A549 (cell line): ENCODE measurements around the gene RAVER1. TPM values are rescaled to one million over a fixed set of nuclear protein-coding genes. Genes with fewer than 3 reads are reported as not detected.

ENCODE experiments used
- ATAC-seq, 2 experiments: fragments of 200-7000 bp in 1 of 2; fragments of >200 bp in 1 of 2; cut with Nextera tagmentation in 1 of 2; cut with Tn5 transposase in 1 of 2; 3 replicates each; pipeline versions ENCODE4 v1.8.0 to v1.9.1; 2018 to 2020; ENCODE audit warnings: mild to moderate bottlenecking in 1 of 2, moderate library complexity in 1 of 2
- CTCF ChIA-PET: fragments of 300-600 bp; sonication (Branson Sonifier 250); formaldehyde crosslinking; extraction: SDS; loops from one replicate; lab custom pipeline; 2021; ENCODE audit warnings: antibody characterized with exemption, inconsistent platforms; lab: Yijun Ruan, JAX
- POLR2A ChIA-PET: fragments of 350-600 bp; formaldehyde crosslinking; extraction: SDS; loops from one replicate; lab custom pipeline; 2021; ENCODE audit warnings: antibody characterized with exemption, inconsistent platforms; lab: Yijun Ruan, JAX
- DNase-seq, 2 experiments: peaks; one replicate each; pipeline versions ENCODE4 v3.0.0 to v3.0.0-alpha.2; 2011 to 2016; ENCODE audit warnings: low read depth in 1 of 2, low spot score in 1 of 2
- FAIRE-seq: peaks from 2 replicates; lab custom pipeline; 2011; peaks lifted over from hg19 to GRCh38; lab: Jason Lieb, UNC
- H3K27ac ChIP-seq, 2 experiments: fragments of >200 bp; sonication (Bioruptor Twin); formaldehyde crosslinking; 3 replicates each; pipeline ENCODE4 v1.5.1; 2016 to 2017
- H3K4me1 ChIP-seq: fragments of >200 bp; sonication (Bioruptor Twin); formaldehyde crosslinking; 3 replicates; pipeline ENCODE4 v1.6.1; 2016
- H3K4me2 ChIP-seq: fragments of >200 bp; sonication (Bioruptor Twin); formaldehyde crosslinking; 3 replicates; pipeline ENCODE4 v1.6.1; 2016
- H3K4me3 ChIP-seq: fragments of >200 bp; sonication (Bioruptor Twin); formaldehyde crosslinking; 3 replicates; pipeline ENCODE4 v1.5.1; 2016
- H3K9me3 ChIP-seq: fragments of >200 bp; sonication (Bioruptor Twin); formaldehyde crosslinking; 3 replicates; pipeline ENCODE4 v1.6.1; 2016
- ATOH8 ChIP-seq: fragments of 250-450 bp; sonication (Bioruptor Pico); IDR thresholded peaks from 2 replicates; pipeline ENCODE4 v1.5.0; 2020; ENCODE audit warnings: low read depth, mild to moderate bottlenecking, moderate library complexity
- BHLHE40 ChIP-seq: IDR thresholded peaks from 2 replicates; pipeline ENCODE4 v1.6.1; 2012; ENCODE audit warnings: low read depth, low read length, inconsistent platforms
- CBX2 ChIP-seq: fragments of 200-600 bp; sonication (generic); IDR thresholded peaks from 2 replicates; pipeline ENCODE4 v1.6.1; 2016; ENCODE audit warnings: low read depth, mild to moderate bottlenecking, borderline replicate concordance
- EHF ChIP-seq: fragments of 250-450 bp; sonication (Bioruptor Pico); IDR thresholded peaks from 2 replicates; pipeline ENCODE4 v1.5.0; 2020; ENCODE audit warnings: mild to moderate bottlenecking
- ELK1 ChIP-seq: fragments of 150-350 bp; IDR thresholded peaks from 2 replicates; pipeline ENCODE4 v1.6.1; 2014; ENCODE audit warnings: low read depth, mild to moderate bottlenecking, low read length
- EP300 ChIP-seq, 2 experiments: fragments of >200 bp; sonication (Bioruptor Twin); formaldehyde crosslinking; IDR thresholded peaks; 2 replicates in 1 of 2; 3 replicates in 1 of 2; pipeline ENCODE4 v1.6.1; 2016 to 2017
- ESRRA ChIP-seq: fragments of 150-350 bp; IDR thresholded peaks from 2 replicates; pipeline ENCODE4 v1.6.1; 2014; ENCODE audit warnings: mild to moderate bottlenecking, low read length, borderline replicate concordance
- FOSL2 ChIP-seq, 2 experiments: fragments of 450-650 bp in 1 of 2; fragments of >200 bp in 1 of 2; sonication (Bioruptor Twin) in 1 of 2; formaldehyde crosslinking; IDR thresholded peaks; 2 replicates each; pipeline versions ENCODE4 v1.5.0 to v1.6.1; 2016 to 2020; ENCODE audit warnings: mild to moderate bottlenecking in 1 of 2, moderate library complexity in 1 of 2
- GATA3 ChIP-seq: IDR thresholded peaks from 2 replicates; pipeline ENCODE4 v1.6.1; 2012; ENCODE audit warnings: borderline replicate concordance
- HEYL ChIP-seq: fragments of 250-450 bp; sonication (Bioruptor Pico); IDR thresholded peaks from 2 replicates; pipeline ENCODE4 v1.8.0; 2021; ENCODE audit warnings: mild to moderate bottlenecking, moderate library complexity
- JUN ChIP-seq, 2 experiments: fragments of >200 bp; sonication (Bioruptor Twin); formaldehyde crosslinking; IDR thresholded peaks; 2 replicates in 1 of 2; 3 replicates in 1 of 2; pipeline ENCODE4 v1.6.1; 2016 to 2017
- JUNB ChIP-seq: fragments of >200 bp; sonication (Bioruptor Twin); formaldehyde crosslinking; IDR thresholded peaks from 2 replicates; pipeline ENCODE4 v1.6.1; 2016
- KDM1A ChIP-seq: fragments of 200-600 bp; sonication (generic); IDR thresholded peaks from 2 replicates; pipeline ENCODE4 v1.6.1; 2016; ENCODE audit warnings: low read depth, mild to moderate bottlenecking
- KDM5A ChIP-seq: fragments of 200-600 bp; sonication (generic); IDR thresholded peaks from 2 replicates; pipeline ENCODE4 v1.6.1; 2016; ENCODE audit warnings: antibody characterized with exemption, mild to moderate bottlenecking
- MAX ChIP-seq: IDR thresholded peaks from 2 replicates; pipeline ENCODE4 v1.6.1; 2012
- MAZ ChIP-seq: fragments of 150-350 bp; IDR thresholded peaks from 2 replicates; pipeline ENCODE4 v1.6.1; 2014; ENCODE audit warnings: antibody characterized with exemption, low read depth, low read length, borderline replicate concordance
- RARB ChIP-seq: fragments of 250-450 bp; sonication (Bioruptor Pico); IDR thresholded peaks from 2 replicates; pipeline ENCODE4 v1.8.0; 2021; ENCODE audit warnings: mild to moderate bottlenecking, moderate library complexity
- RFX5 ChIP-seq: fragments of 450-650 bp; IDR thresholded peaks from 2 replicates; pipeline ENCODE4 v1.7.1; 2014; ENCODE audit warnings: antibody characterized with exemption, mild to moderate bottlenecking, moderate library complexity
- TP53 ChIP-seq: fragments of 250-450 bp; sonication (Bioruptor Pico); IDR thresholded peaks from 2 replicates; pipeline ENCODE4 v1.5.0; 2021; ENCODE audit warnings: mild to moderate bottlenecking, moderate library complexity
- ZFP36 ChIP-seq: fragments of 450-650 bp; IDR thresholded peaks from 2 replicates; pipeline ENCODE4 v1.6.1; 2014; ENCODE audit warnings: borderline replicate concordance; ENCODE audit not compliant: partially characterized antibody
- ZNF302 ChIP-seq: fragments of 250-450 bp; sonication (Bioruptor Pico); IDR thresholded peaks from 2 replicates; pipeline ENCODE4 v1.9.0; 2021; ENCODE audit warnings: inconsistent platforms, mild to moderate bottlenecking, moderate library complexity
- ZSCAN20 ChIP-seq: fragments of 250-450 bp; sonication (Bioruptor Pico); IDR thresholded peaks from 2 replicates; pipeline ENCODE4 v1.8.0; 2022; ENCODE audit warnings: mild to moderate bottlenecking, moderate library complexity
- WGBS: methylation state at CpG from one replicate; pipeline ENCODE4 v1.1.6; 2017; ENCODE audit errors: missing lambda C conversion rate; 5-methylcytosine and 5-hydroxymethylcytosine counted together
- polyA plus RNA-seq, 4 experiments: library from polyadenylated mRNA; depleted of rRNA in 3 of 4; stranded (reverse); fragments of >200 nt; fragmentation: RNase III in 1 of 4; extraction: RNeasy Plus Mini Kit Qiagen cat#74134 plus additional on column Dnase treatment in 1 of 4; gene quantifications; 2 replicates in 3 of 4; 3 replicates in 1 of 4; pipeline ENCODE4 v1.2.3, GENCODE V29; 2011 to 2017
- TF ChIP-seq, protein P1 (sequence below): IDR thresholded peaks from 2 replicates; pipeline ENCODE4 v1.6.1; 2012

Gene RAVER1
- polyA plus RNA-seq, 2 of the 4 experiments (the other 2 are of a cell fraction): 1.8 to 22.1 TPM

- TF ChIP-seq ESRRA (no peak), JUNB (no peak), ATOH8 (CRISPR knock-in tag) (no peak), KDM5A (no peak), ELK1 (no peak), TP53 (CRISPR knock-in tag) (no peak), MAZ (no peak), ZFP36 (no peak), GATA3 (no peak), CBX2 (no peak)
- TF ChIP-seq, protein P1, sequence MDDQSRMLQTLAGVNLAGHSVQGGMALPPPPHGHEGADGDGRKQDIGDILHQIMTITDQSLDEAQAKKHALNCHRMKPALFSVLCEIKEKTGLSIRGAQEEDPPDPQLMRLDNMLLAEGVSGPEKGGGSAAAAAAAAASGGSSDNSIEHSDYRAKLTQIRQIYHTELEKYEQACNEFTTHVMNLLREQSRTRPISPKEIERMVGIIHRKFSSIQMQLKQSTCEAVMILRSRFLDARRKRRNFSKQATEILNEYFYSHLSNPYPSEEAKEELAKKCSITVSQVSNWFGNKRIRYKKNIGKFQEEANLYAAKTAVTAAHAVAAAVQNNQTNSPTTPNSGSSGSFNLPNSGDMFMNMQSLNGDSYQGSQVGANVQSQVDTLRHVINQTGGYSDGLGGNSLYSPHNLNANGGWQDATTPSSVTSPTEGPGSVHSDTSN: no peak
- DNase-seq (no peak), FAIRE-seq (no peak), ATAC-seq (no peak)
- WGBS: 75% methylated on average over 8 of the region's 10 CpGs
- ChIA-PET CTCF (interaction anchor here (1.2 to 1.7 kb wide), 3 partner anchors 16 to 142 kb away, joined by 3 to 7 read pairs (median 3); no protein-coding TSS in a partner anchor), POLR2A (no interaction called here)
- Histone ChIP-seq H3K27ac (no peak overlapping the region), H3K4me2 (no peak overlapping the region), H3K9me3 (no peaks in the 10 kb centered on the region), H3K4me1 (peaks cover 12% of the 10 kb centered on the region), H3K4me3 (no peak overlapping the region)
Observed at GRCh38 chr19:10274589-10274988, 58.7 kb downstream of the RAVER1 start.

- H3K4me2 ChIP-seq: no peak overlapping the region; the same call in 2 of the 3 replicates
- DNase-seq (no peak), FAIRE-seq (no peak), ATAC-seq (peak in 1 of 2 experiments; percentile 14; a peak in 1 of 6 replicates)
- CTCF ChIA-PET: interaction anchor here (0.9 to 6.7 kb wide), 13 partner anchors 12 to 340 kb away, joined by 3 to 104 read pairs (median 6); partner anchors contain the start of genes ICAM4, RAVER1 and ZGLP1
- TF ChIP-seq KDM1A (no peak), MAX (no peak), JUNB (no peak), RARB (CRISPR knock-in tag) (no peak), BHLHE40 (no peak), ZFP36 (no peak), JUN (IDR thresholded peaks at IDR 0.05) (no peak), RFX5 (no peak), EP300 (IDR thresholded peaks at IDR 0.05) (no peak), ZSCAN20 (no peak), HEYL (no peak), FOSL2 (IDR thresholded peaks at IDR 0.05) (no peak), FOSL2 (CRISPR knock-in tag; IDR thresholded peaks at IDR 0.05) (no peak), ZNF302 (CRISPR knock-in tag) (no peak), EHF (CRISPR knock-in tag) (no peak)
- H3K4me1 ChIP-seq: peaks cover 12% of the 10 kb centered on the region
- H3K4me3 ChIP-seq: no peak overlapping the region
- no peaks in the 10 kb centered on the region for H3K9me3 ChIP-seq
- POLR2A ChIA-PET: interaction anchor here (0.6 to 1.6 kb wide), 2 partner anchors 18 to 117 kb away, joined by 4 to 7 read pairs; partner anchors contain the start of gene ICAM5
- 72% methylated on average over 10 of the region's 12 CpGs for WGBS
- peak overlapping the region in 1 of 2 experiments; percentile 48; a peak in 1 of 6 replicates for H3K27ac ChIP-seq
Observed at GRCh38 chr19:10271543-10272086, 61.7 kb downstream of the RAVER1 start.
